MCF 10A (cell line): ENCODE data around the gene ADARB1. TPM values are rescaled to one million over a fixed set of nuclear protein-coding genes. Genes with fewer than 3 reads are reported as not detected.

ENCODE experiments used
- BruUV-seq: library from RNA; stranded (reverse); fragments of 400-500 nt; replicated peaks from 2 replicates; lab custom pipeline; 2021; lab: Mats Ljungman, UMichigan
- CTCF ChIA-PET: fragments of 300-600 bp; sonication (Branson Sonifier 250); formaldehyde crosslinking; extraction: SDS; loops from one replicate; lab custom pipeline; 2021; ENCODE audit warnings: antibody characterized with exemption, inconsistent platforms; lab: Yijun Ruan, JAX
- POLR2A ChIA-PET: fragments of 300-600, 350-650 bp; sonication (Branson Sonifier 250); formaldehyde crosslinking; extraction: SDS; loops from one replicate; lab custom pipeline; 2020; ENCODE audit warnings: antibody characterized with exemption, inconsistent platforms; lab: Yijun Ruan, JAX
- DNase-seq: peaks from one replicate; pipeline ENCODE4 v3.0.0-alpha.2; 2018; ENCODE audit not compliant: unreplicated experiment
- H3K27ac Mint-ChIP-seq: one replicate; pipeline ENCODE4 v1.8.0; 2022; ENCODE audit warnings: mild to moderate bottlenecking, low read depth, mixed read lengths; ENCODE audit not compliant: unreplicated experiment
- H3K27me3 Mint-ChIP-seq: one replicate; pipeline ENCODE4 v1.8.0; 2022; ENCODE audit warnings: mixed read lengths; ENCODE audit not compliant: insufficient read depth, unreplicated experiment
- H3K36me3 Mint-ChIP-seq: one replicate; pipeline ENCODE4 v1.8.0; 2022; ENCODE audit warnings: mild to moderate bottlenecking, moderate library complexity, mixed read lengths; ENCODE audit not compliant: insufficient read depth, unreplicated experiment
- H3K4me1 Mint-ChIP-seq: one replicate; pipeline ENCODE4 v1.8.0; 2022; ENCODE audit warnings: mixed read lengths; ENCODE audit not compliant: insufficient read depth, unreplicated experiment
- H3K4me3 Mint-ChIP-seq: one replicate; pipeline ENCODE4 v1.8.0; 2022; ENCODE audit warnings: mild to moderate bottlenecking, moderate library complexity, mixed read lengths; ENCODE audit not compliant: unreplicated experiment
- H3K9me3 Mint-ChIP-seq: one replicate; pipeline ENCODE4 v1.8.0; 2022; ENCODE audit warnings: mixed read lengths; ENCODE audit not compliant: unreplicated experiment
- CTCF ChIP-seq: fragments of 200-600 bp; IDR thresholded peaks from one replicate; pipeline ENCODE4 v1.8.0; 2022; ENCODE audit warnings: antibody characterized with exemption, mild to moderate bottlenecking; ENCODE audit not compliant: unreplicated experiment
- intact Hi-C: fragments of 100-400 bp; cut with micrococcal nuclease; formaldehyde crosslinking; loops from 2 replicates; pipeline ENCODE4 v1.14.1; 2022
- total RNA-seq: library from RNA; stranded (reverse); gene quantifications from 2 replicates; pipeline ENCODE4 v1.2.3, GENCODE V29; 2022

The ADARB1 gene
- total RNA-seq, 1 experiment from 2014 or later: 19.4 TPM

DNA sequence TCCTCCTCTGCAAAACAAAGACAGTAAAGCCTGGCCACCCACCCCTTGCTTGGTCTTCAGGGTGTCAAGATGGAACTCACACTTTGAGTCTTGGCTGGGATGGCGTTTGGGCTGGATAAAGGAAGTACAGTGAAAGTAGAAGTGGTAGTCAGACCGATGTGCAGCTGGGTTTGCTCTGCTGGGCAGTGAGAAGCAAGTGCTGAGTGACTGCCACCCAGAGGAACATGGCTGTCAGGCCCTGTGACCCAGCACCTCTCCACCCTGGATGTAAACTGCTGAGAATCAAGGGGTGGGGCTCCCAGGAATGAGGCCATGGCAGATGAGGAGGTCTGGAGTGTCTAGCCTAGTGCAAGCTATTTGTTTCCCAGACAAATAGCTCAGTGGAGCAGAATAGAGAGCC is 162.1 kb downstream of the ADARB1 start:
- DNase-seq: peak; percentile 9
- no peaks in the 10 kb centered on the region for H3K36me3 Mint-ChIP-seq

DNA sequence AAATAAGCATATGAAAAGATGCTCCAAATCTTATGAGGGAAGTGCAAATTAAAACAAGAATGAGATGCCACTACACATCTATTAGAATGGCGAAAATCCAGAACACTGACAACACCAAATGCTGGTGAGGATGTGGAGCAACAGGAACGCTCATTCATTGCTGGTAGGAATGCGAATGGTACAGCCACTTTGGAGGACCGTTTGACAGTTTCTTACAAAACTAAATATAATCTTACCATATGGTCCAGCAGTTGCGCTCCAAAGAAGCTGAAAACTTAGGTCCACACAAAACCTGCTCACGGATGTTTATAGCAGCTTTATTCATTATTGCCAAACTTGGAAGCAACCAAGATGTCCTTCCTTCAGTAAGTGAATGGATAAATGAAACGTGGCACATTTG is 163.0 kb downstream of the ADARB1 start:
- TF ChIP-seq CTCF: no peak
- DNase-seq: no peak
- H3K27ac Mint-ChIP-seq: no peak overlapping the region
- ChIA-PET POLR2A (no interaction called here), CTCF (no interaction called here)
- H3K27me3 Mint-ChIP-seq: peaks cover 28% of the 10 kb centered on the region
- H3K4me3 Mint-ChIP-seq: no peak overlapping the region
- H3K36me3 Mint-ChIP-seq: no peaks in the 10 kb centered on the region
- no peaks in the 10 kb centered on the region for H3K9me3 Mint-ChIP-seq
- BruUV-seq: no TSS peak
- H3K4me1 Mint-ChIP-seq: no peaks in the 10 kb centered on the region
- intact Hi-C loops: no loop called here

More for the DNA sequence above, 162.1 kb downstream of the ADARB1 start:
- H3K27me3 Mint-ChIP-seq: peaks cover 37% of the 10 kb centered on the region
- H3K27ac Mint-ChIP-seq: no peak overlapping the region
- no TSS peak for BruUV-seq
- no peaks in the 10 kb centered on the region for H3K4me1 Mint-ChIP-seq
- CTCF ChIA-PET: interaction anchor here (0.9 kb wide), 1 partner anchor 21 kb away, joined by 3 read pairs; no protein-coding TSS in a partner anchor
- POLR2A ChIA-PET: no interaction called here
- H3K9me3 Mint-ChIP-seq: no peaks in the 10 kb centered on the region
- no peak for TF ChIP-seq CTCF
- H3K4me3 Mint-ChIP-seq: no peak overlapping the region
- intact Hi-C loops: no loop called here

- intact Hi-C loops: no loop called here
- Mint-ChIP-seq H3K4me3 (no peak overlapping the region), H3K9me3 (peaks cover 16% of the 10 kb centered on the region), H3K27ac (no peak overlapping the region), H3K36me3 (no peaks in the 10 kb centered on the region), H3K27me3 (peaks cover 15% of the 10 kb centered on the region), H3K4me1 (no peaks in the 10 kb centered on the region)
- BruUV-seq: no TSS peak
- no peak for DNase-seq
- ChIA-PET POLR2A (interaction anchor here (1.9 kb wide), 1 partner anchor 14 kb away, joined by 5 read pairs; no protein-coding TSS in a partner anchor), CTCF (no interaction called here)
- no peak for TF ChIP-seq CTCF
Observed at GRCh38 chr21:45241357-45241756, 167.0 kb downstream of the ADARB1 start.

- CTCF ChIA-PET: no interaction called here
- POLR2A ChIA-PET: no interaction called here
- Mint-ChIP-seq H3K27ac (no peak overlapping the region), H3K4me1 (no peaks in the 10 kb centered on the region), H3K9me3 (peaks cover 16% of the 10 kb centered on the region), H3K27me3 (peaks cover 17% of the 10 kb centered on the region), H3K36me3 (no peaks in the 10 kb centered on the region), H3K4me3 (no peak overlapping the region)
- TF ChIP-seq CTCF: no peak
- intact Hi-C loops: no loop called here
- DNase-seq: no peak
- no TSS peak for BruUV-seq
Observed at GRCh38 chr21:45243603-45244002, 169.2 kb downstream of the ADARB1 start.
